ENCODE measurements around the gene KMO.

- TF ChIP-seq CTCF (IDR thresholded peaks at IDR 0.05; ENCODE audit: insufficient read depth, low read length, poor library complexity, severe bottlenecking) = no peak
- TF ChIP-seq EZH2phosphoT487 (conservative IDR thresholded peaks at IDR 0.05; ENCODE audit: low read length) = no peak
Observed at GRCh38 chr1:241550318-241550717, 18.1 kb downstream of the KMO start.

Measured in SU-DHL-6 (cell line).